Endodermal cell (in vitro differentiated cells): ENCODE data around the gene WDR76. TPM values are rescaled to one million over a fixed set of nuclear protein-coding genes. Genes with fewer than 3 reads are reported as not detected.
"Not testable (repeated sequence)": the region's sequence is repeated elsewhere in the genome, so short reads cannot be mapped to it uniquely, and the experiment has no call there.

ENCODE experiments used
- DNase-seq: peaks from one replicate; pipeline ENCODE4 v3.0.0-alpha.2; 2017
- H3K27ac ChIP-seq: 2 replicates; pipeline ENCODE4 v1.5.1; 2013; ENCODE audit warnings: mild to moderate bottlenecking, low read depth, low read length, moderate library complexity
- H3K27me3 ChIP-seq: 2 replicates; pipeline ENCODE4 v1.6.1; 2013; ENCODE audit warnings: mild to moderate bottlenecking, low read length, moderate library complexity; ENCODE audit not compliant: insufficient read depth, control insufficient read depth, poor library complexity, severe bottlenecking
- H3K36me3 ChIP-seq: 2 replicates; pipeline ENCODE4 v1.7.0; 2013; ENCODE audit warnings: mild to moderate bottlenecking, low read length, moderate library complexity; ENCODE audit not compliant: control insufficient read depth, insufficient read depth
- H3K4me1 ChIP-seq: one replicate; pipeline ENCODE4 v1.7.0; 2013; ENCODE audit warnings: low read length; ENCODE audit not compliant: control insufficient read depth, insufficient read depth
- H3K4me3 ChIP-seq: 2 replicates; pipeline ENCODE4 v1.5.1; 2013; ENCODE audit warnings: mild to moderate bottlenecking, low read length, moderate library complexity
- H3K9ac ChIP-seq: 2 replicates; pipeline ENCODE4 v1.6.1; 2013; ENCODE audit warnings: mild to moderate bottlenecking, low read length, moderate library complexity; ENCODE audit not compliant: poor library complexity, severe bottlenecking; ENCODE audit errors: extremely low read depth
- H3K9me3 ChIP-seq: 2 replicates; pipeline ENCODE4 v1.6.1; 2013; ENCODE audit warnings: mild to moderate bottlenecking, low read length, moderate library complexity; ENCODE audit not compliant: control insufficient read depth
- H3K27ac Mint-ChIP-seq: 2 replicates; pipeline ENCODE4 v1.8.0; 2020; ENCODE audit warnings: mixed read lengths
- H3K27me3 Mint-ChIP-seq: 2 replicates; pipeline ENCODE4 v1.8.0; 2021; ENCODE audit warnings: mild to moderate bottlenecking, mixed read lengths; ENCODE audit not compliant: insufficient read depth
- H3K36me3 Mint-ChIP-seq: 2 replicates; pipeline ENCODE4 v1.8.0; 2020; ENCODE audit warnings: low read depth, mixed read lengths
- H3K4me1 Mint-ChIP-seq: 2 replicates; pipeline ENCODE4 v1.8.0; 2020; ENCODE audit warnings: mixed read lengths
- H3K4me3 Mint-ChIP-seq: 2 replicates; pipeline ENCODE4 v1.8.0; 2020; ENCODE audit warnings: mild to moderate bottlenecking, moderate library complexity, mixed read lengths
- H3K9me3 Mint-ChIP-seq: 2 replicates; pipeline ENCODE4 v1.8.0; 2020; ENCODE audit warnings: mild to moderate bottlenecking, mixed read lengths
- WGBS, 2 experiments: methylation state at CpG; one replicate each; pipeline versions ENCODE4 v1.1.5 to v1.1.7; 2013; ENCODE audit warnings: missing lambda C conversion rate in 2 of 2, mixed read lengths in 1 of 2; ENCODE audit not compliant: insufficient coverage in 1 of 2, insufficient read length in 1 of 2; 5-methylcytosine and 5-hydroxymethylcytosine counted together
- total RNA-seq, 2 donors: library from RNA; stranded (reverse); fragmentation: NEBNext Ultra II Directional in 1 of 2; extraction: Animal tissue kit (Norgen Biotek cat#: 25700) in 1 of 2; gene quantifications; 2 replicates in 1 of 2; 3 replicates in 1 of 2; pipeline ENCODE4 v1.2.1, GENCODE V29; 2021
- TF ChIP-seq, protein P1 (sequence below): fragments of 200-600 bp; sonication (generic); conservative IDR thresholded peaks from 2 replicates; pipeline ENCODE4 v1.5.0; 2021; ENCODE audit warnings: antibody characterized with exemption, mild to moderate bottlenecking

Gene WDR76
- total RNA-seq, 2 donors from 2014 or later: 22.6 to 34.4 TPM

DNA sequence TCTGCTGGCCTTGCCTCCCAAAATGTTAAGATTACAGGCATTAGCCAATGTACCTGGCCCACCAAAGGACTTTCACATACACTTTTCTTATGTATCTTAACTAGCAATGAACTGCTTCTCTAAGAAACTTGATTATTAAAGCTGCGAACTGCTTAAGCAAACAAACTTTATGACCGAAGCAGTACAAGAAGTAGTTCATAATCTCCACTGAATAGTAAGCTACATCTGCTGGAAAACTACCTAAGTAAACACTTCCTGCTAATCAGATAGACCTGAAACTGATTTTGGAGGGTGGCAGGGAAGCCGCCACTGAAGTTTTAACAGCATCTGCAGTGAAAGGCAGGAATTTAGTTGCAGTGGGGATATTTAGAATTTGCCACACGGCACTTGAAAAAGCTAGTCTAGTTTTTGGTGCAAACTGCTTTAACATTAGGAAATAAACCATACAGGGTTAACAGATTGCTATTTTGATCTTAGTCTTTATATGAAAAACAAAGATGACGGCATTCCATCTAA, 18.3 kb upstream of the WDR76 start:
- Mint-ChIP-seq H3K4me1 (no peaks in the 10 kb centered on the region), H3K9me3 (no peaks in the 10 kb centered on the region), H3K27me3 (no peaks in the 10 kb centered on the region), H3K27ac (no peak overlapping the region), H3K4me3 (no peak overlapping the region), H3K36me3 (peaks cover 82% of the 10 kb centered on the region)
- H3K9me3 ChIP-seq: no peaks in the 10 kb centered on the region
- no peak for DNase-seq
- H3K9ac ChIP-seq: no peak overlapping the region
- no peaks in the 10 kb centered on the region for H3K27me3 ChIP-seq
- H3K36me3 ChIP-seq: peaks cover 80% of the 10 kb centered on the region
- no peak overlapping the region for H3K27ac ChIP-seq
- no peaks in the 10 kb centered on the region for H3K4me1 ChIP-seq
- 97 to 100% methylated on average over 4 to 5 of the region's 5 CpGs for WGBS, 2 experiments
- TF ChIP-seq, protein P1, sequence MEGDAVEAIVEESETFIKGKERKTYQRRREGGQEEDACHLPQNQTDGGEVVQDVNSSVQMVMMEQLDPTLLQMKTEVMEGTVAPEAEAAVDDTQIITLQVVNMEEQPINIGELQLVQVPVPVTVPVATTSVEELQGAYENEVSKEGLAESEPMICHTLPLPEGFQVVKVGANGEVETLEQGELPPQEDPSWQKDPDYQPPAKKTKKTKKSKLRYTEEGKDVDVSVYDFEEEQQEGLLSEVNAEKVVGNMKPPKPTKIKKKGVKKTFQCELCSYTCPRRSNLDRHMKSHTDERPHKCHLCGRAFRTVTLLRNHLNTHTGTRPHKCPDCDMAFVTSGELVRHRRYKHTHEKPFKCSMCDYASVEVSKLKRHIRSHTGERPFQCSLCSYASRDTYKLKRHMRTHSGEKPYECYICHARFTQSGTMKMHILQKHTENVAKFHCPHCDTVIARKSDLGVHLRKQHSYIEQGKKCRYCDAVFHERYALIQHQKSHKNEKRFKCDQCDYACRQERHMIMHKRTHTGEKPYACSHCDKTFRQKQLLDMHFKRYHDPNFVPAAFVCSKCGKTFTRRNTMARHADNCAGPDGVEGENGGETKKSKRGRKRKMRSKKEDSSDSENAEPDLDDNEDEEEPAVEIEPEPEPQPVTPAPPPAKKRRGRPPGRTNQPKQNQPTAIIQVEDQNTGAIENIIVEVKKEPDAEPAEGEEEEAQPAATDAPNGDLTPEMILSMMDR: no peak
- no peak overlapping the region for H3K4me3 ChIP-seq

DNA sequence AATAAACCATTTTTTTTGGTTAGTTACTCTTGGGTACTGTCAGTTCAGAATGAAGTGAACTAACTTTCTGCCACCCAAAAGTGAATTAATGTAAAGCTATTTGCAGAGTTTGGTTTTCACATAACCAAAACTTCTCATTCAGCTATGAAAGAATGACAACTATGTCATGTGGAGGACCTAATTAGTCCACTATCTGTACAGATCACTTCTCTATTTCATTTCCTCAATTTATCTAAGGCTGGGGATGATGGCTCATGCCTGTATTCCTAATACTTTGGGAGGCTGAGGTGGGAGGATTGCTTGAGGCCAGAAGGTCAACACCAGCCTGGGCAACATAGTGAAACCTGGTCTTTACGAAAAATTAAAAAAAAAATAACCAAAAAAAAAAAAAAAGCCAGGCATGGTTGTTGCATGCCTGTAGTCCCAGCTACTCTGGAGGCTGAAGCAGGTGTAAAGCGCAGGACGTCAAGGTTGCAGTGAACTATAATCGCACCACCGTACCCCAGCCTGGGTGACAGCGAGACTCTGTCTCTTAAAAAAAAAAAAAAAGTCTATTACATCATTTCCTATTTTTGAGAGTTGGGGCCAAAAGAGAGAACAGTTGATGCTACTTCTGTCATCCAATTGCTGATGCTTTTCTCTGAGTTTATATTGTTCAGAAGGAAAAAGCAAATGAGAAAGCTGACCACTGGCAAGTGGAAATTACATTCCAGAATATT, 17.7 kb upstream of the WDR76 start:
- H3K27me3 Mint-ChIP-seq: no peaks in the 10 kb centered on the region
- 88 to 98% methylated on average over 5 to 6 of the region's 6 CpGs for WGBS, 2 experiments
- no peaks in the 10 kb centered on the region for H3K4me1 ChIP-seq
- no peak overlapping the region for H3K4me3 ChIP-seq
- H3K9me3 ChIP-seq: no peaks in the 10 kb centered on the region
- H3K27me3 ChIP-seq: no peaks in the 10 kb centered on the region
- no peaks in the 10 kb centered on the region for H3K4me1 Mint-ChIP-seq
- H3K36me3 Mint-ChIP-seq: peaks cover 84% of the 10 kb centered on the region
- no peak for DNase-seq
- H3K36me3 ChIP-seq: peaks cover 83% of the 10 kb centered on the region
- no peak overlapping the region for H3K27ac ChIP-seq
- H3K4me3 Mint-ChIP-seq: no peak overlapping the region
- TF ChIP-seq, protein P1: no peak
- no peaks in the 10 kb centered on the region for H3K9me3 Mint-ChIP-seq
- H3K9ac ChIP-seq: no peak overlapping the region
- no peak overlapping the region for H3K27ac Mint-ChIP-seq

DNA sequence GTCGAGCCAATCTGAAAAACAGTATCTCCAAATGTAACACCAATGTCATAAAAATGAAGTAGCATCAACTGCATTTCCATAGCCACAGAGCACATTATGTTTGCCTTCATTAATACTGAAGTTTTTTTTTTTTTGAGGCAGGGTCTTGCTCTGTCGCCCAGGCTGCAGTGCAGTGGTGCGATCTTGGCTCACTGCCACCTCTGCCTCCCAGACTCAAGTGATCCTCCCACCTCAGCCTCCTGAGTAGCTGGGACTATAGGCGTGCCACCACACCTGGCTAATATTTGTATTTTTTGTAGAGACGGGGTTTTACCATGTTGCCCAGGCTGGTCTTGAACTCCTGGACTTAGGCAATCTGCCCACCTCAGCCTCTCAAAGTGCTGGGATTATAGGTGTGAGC, 11.7 kb upstream of the WDR76 start:
- H3K27ac Mint-ChIP-seq, H3K9me3 ChIP-seq, H3K27me3 Mint-ChIP-seq, H3K27ac ChIP-seq, H3K4me3 Mint-ChIP-seq, H3K4me1 Mint-ChIP-seq, H3K4me1 ChIP-seq, H3K4me3 ChIP-seq, DNase-seq, H3K27me3 ChIP-seq, H3K9ac ChIP-seq, H3K9me3 Mint-ChIP-seq: not testable (repeated sequence)
- peaks cover 74% of the 10 kb centered on the region for H3K36me3 ChIP-seq
- peaks cover 67% of the 10 kb centered on the region for H3K36me3 Mint-ChIP-seq
- 97 to 100% methylated on average over 3 to 5 of the region's 5 CpGs for WGBS, 2 experiments
